ENCODE results near the gene TIAL1. TPM values are rescaled to one million over a fixed set of nuclear protein-coding genes. Genes with fewer than 3 reads are reported as not detected.

TIAL1 gene
- total RNA-seq, 1 donor from 2014 or later, result 176 TPM

DNA sequence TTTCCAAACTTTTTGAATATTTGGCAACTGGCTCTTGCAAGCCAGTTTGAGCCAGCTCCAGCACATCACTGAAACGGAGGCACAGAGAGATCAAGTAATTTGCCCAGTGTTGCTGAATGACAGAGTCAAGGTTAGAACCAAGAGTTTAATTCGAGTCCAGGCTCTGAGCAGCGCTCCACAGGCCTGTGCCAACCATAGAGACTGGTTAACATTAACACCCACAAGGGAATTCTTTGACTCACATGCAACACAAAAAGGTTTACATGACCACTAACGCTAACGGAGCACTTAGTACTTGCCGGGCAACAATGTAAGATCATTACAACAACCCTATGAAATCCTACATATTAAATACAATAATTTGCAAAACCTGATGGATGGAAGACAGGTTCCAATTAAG, 55.7 kb downstream of the TIAL1 start:
- TF ChIP-seq, protein P1, sequence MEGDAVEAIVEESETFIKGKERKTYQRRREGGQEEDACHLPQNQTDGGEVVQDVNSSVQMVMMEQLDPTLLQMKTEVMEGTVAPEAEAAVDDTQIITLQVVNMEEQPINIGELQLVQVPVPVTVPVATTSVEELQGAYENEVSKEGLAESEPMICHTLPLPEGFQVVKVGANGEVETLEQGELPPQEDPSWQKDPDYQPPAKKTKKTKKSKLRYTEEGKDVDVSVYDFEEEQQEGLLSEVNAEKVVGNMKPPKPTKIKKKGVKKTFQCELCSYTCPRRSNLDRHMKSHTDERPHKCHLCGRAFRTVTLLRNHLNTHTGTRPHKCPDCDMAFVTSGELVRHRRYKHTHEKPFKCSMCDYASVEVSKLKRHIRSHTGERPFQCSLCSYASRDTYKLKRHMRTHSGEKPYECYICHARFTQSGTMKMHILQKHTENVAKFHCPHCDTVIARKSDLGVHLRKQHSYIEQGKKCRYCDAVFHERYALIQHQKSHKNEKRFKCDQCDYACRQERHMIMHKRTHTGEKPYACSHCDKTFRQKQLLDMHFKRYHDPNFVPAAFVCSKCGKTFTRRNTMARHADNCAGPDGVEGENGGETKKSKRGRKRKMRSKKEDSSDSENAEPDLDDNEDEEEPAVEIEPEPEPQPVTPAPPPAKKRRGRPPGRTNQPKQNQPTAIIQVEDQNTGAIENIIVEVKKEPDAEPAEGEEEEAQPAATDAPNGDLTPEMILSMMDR (conservative IDR thresholded peaks at IDR 0.05), result no peak
- Mint-ChIP-seq H3K27ac (ENCODE audit: unreplicated experiment) (no peak overlapping the region), H3K9me3 (no peaks in the 10 kb centered on the region)

DNA sequence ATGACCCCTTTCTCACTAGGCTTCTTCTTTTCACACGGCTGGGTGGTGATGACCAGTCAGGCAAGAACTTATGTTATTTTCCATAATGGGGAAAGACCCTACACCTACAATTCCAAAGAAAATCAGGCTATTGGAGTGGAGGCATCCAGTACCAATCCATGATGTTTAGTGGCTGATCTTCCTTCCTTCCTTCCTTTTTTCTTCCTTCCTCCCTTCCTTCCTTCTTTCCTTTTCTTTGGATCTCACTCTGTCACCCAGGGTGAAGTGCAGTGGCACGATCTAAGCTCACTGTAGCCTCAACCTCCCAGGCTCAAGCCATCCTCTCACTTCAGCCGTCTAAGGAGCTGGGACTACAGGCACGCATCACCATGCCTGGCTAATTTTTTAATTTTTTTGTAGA, 56.7 kb downstream of the TIAL1 start:
- no peaks in the 10 kb centered on the region for H3K36me3 Mint-ChIP-seq (ENCODE audit: low read depth)
- no peaks in the 10 kb centered on the region for H3K9me3 Mint-ChIP-seq
- no peak overlapping the region for H3K27ac Mint-ChIP-seq (ENCODE audit: unreplicated experiment)
- TF ChIP-seq, protein P1 (conservative IDR thresholded peaks at IDR 0.05), result no peak
- peaks cover 51% of the 10 kb centered on the region for H3K27me3 Mint-ChIP-seq (ENCODE audit: low read depth)
- no peak for DNase-seq (ENCODE audit: low read depth, low spot score)
- no peak overlapping the region for H3K4me3 Mint-ChIP-seq
- H3K4me1 Mint-ChIP-seq, result peaks cover 41% of the 10 kb centered on the region

More for the DNA sequence above, 55.7 kb downstream of the TIAL1 start:
- Mint-ChIP-seq H3K4me1 (peaks cover 34% of the 10 kb centered on the region), H3K27me3 (ENCODE audit: low read depth) (peaks cover 59% of the 10 kb centered on the region), H3K36me3 (ENCODE audit: low read depth) (no peaks in the 10 kb centered on the region), H3K4me3 (peak overlapping the region; percentile 74)
- DNase-seq (ENCODE audit: low read depth, low spot score), result no peak

DNA sequence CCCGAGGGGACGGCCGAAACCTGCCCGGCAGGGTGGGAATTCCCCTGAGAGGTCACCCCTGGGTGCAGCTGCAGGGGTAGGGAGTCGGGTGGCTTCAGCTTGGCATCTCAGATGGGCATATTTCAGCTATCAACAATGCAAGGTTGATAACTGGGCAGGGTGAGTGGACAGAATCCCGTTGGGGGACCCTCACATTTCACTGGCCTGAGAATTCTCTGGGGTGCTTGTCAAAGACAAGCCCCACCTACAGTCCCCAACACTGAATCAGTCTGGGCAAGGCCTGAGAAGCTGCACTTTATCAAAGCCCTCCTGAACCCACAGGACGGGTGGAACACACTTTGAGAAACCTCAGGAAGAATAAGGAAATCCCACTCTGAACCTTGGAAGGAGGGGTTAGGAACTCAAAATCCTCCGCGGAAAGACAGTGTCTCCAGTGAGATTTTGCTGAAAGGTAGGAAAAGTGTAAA, 57.4 kb downstream of the TIAL1 start:
- Mint-ChIP-seq H3K36me3 (ENCODE audit: low read depth) (no peaks in the 10 kb centered on the region), H3K4me3 (no peak overlapping the region), H3K27ac (ENCODE audit: unreplicated experiment) (no peak overlapping the region), H3K4me1 (peaks cover 41% of the 10 kb centered on the region), H3K9me3 (no peaks in the 10 kb centered on the region), H3K27me3 (ENCODE audit: low read depth) (peaks cover 47% of the 10 kb centered on the region)
- DNase-seq (ENCODE audit: low read depth, low spot score), result no peak
- TF ChIP-seq, protein P1 (conservative IDR thresholded peaks at IDR 0.05), result no peak

DNA sequence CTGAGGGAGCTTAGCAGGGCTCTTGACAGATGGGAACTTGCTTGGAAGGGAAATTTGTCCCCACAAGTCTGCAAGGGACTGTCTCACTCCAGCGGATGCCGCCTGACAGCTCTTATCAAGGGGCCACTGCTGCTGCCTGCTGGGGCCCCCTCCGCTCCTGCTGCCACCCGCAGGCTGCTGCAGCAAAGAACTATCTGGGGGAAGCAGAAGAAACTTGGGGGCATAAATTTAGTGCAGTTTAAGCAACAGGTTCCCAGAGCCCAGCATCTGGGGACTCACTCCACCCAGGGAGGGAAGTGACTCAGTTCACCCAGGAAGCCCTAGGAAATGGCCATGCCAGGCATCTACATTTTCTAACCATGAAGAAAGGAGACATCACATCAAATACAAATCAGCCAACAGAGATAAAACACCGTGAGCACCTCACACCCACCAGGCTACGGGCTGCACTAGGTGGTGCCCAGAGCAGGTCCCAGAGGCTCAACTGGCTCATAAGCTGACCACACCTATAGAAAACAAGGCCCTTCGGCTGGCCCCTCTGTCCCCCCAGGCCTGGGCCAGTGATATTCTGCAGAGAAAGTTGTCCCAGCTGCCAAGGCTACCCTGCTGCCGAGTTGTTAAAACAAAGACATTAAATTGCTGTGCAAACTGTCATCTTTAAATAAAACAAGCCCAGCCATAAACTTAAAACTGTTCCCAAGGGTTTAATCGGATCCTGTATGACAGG, 58.0 kb downstream of the TIAL1 start:
- no peak for DNase-seq (ENCODE audit: low read depth, low spot score)
- no peak overlapping the region for H3K27ac Mint-ChIP-seq (ENCODE audit: unreplicated experiment)
- H3K4me1 Mint-ChIP-seq, result peaks cover 35% of the 10 kb centered on the region
- H3K36me3 Mint-ChIP-seq (ENCODE audit: low read depth), result no peaks in the 10 kb centered on the region
- peaks cover 41% of the 10 kb centered on the region for H3K27me3 Mint-ChIP-seq (ENCODE audit: low read depth)
- no peaks in the 10 kb centered on the region for H3K9me3 Mint-ChIP-seq
- TF ChIP-seq, protein P1 (conservative IDR thresholded peaks at IDR 0.05), result no peak
- peak overlapping the region; percentile 16 for H3K4me3 Mint-ChIP-seq

DNA sequence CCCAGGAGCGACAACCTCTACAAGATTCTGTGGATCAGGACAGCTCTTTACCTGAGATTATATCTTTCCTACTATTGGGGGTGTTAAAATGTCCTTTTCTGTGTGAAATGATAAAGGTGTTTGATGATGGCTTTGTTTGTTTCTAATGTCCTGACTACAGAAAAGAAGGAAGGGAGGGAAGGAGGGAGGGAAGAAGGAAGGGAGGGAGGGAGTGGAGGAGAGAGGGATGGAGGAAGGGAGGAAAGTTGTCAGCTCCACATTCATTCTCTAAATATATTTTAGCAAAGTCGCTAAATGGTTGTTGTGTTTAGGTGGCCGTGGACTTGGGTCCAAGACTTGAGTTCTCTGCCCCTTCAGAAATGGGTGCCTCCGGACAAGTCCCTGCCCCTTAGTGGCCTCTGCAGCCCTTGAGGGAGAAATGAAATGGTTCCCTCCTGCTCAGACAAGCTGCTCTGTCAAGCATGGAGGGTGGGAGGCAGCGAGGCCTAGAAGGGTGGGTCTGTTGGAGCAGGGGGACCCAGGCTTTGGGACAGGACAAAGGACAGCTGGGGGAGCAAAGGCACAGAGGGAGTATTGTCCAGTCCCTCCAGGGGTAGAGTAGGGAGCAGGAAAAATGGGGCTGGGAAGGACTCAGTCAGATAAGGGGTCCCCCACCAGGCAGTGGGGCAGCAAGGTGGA, 58.7 kb downstream of the TIAL1 start:
- TF ChIP-seq, protein P1 (conservative IDR thresholded peaks at IDR 0.05), result no peak
- H3K4me3 Mint-ChIP-seq, result peak overlapping the region; percentile 13
- peak overlapping the region; percentile 87 for H3K27ac Mint-ChIP-seq (ENCODE audit: unreplicated experiment)
- no peaks in the 10 kb centered on the region for H3K9me3 Mint-ChIP-seq
- peaks cover 29% of the 10 kb centered on the region for H3K4me1 Mint-ChIP-seq
- H3K36me3 Mint-ChIP-seq (ENCODE audit: low read depth), result no peaks in the 10 kb centered on the region
- no peak for DNase-seq (ENCODE audit: low read depth, low spot score)
- peaks cover 35% of the 10 kb centered on the region for H3K27me3 Mint-ChIP-seq (ENCODE audit: low read depth)

Measured in neural crest cell (in vitro differentiated cells).